NCI-H69 (cell line): Measurements from ENCODE around the gene GUCA1A.
A peak's percentile ranks its signal among the peaks of the same experiment; 100 is the strongest.
"Not testable (repeated sequence)": the region's sequence is repeated elsewhere in the genome, so short reads cannot be mapped to it uniquely, and the experiment has no call there.

Source experiments
- DNase-seq: peaks from one replicate; lab custom pipeline; 2025; lab: John Stamatoyannopoulos, UW

Gene GUCA1A

DNA sequence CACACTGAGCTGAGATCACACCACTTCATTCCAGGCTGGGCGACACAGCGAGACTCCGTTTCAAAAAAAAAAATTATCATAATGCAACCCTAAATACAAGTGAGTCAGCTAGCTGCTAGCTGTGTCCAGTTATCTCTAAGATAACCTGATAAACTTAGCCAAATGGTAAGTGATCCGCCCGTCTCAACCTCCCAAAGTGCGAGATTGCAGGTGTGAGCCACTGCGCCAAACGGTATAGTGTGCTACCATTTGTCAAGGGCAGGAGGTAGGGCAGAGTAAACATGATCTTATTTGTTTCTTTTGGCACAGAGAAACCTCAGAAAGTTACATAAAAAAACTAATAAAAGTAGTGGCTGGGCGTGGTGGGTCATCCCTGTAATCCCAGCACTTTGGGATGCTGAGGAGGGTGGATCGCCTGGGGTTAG, 26.0 kb upstream of the GUCA1A start:
- DNase-seq, result no peak

- DNase-seq, result no peak
These were observed 25.1 kb upstream of the GUCA1A start for GRCh38 chr6:42148058-42148457.

DNA sequence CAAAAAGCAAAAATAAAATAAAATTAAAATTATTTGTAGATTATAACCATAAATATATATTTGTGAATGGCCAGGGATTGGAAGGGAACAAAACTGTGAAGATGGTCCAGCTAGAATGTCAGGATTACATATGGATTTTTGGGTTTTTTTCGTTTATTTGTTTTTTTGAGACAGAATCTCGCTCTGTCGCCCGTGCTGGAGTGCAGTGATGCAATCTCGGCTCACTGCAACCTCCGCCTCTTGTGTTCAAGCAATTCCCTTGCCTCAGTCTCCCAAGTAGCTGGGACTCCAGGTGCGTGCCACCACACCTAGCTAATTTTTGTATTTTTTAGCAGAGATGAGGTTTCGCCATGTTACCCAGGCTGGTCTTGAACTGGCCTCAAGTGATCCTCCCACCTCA, 22.9 kb upstream of the GUCA1A start:
- DNase-seq, result no peak

- no peak for DNase-seq
These were observed 21.1 kb upstream of the GUCA1A start for GRCh38 chr6:42152024-42152423.

- DNase-seq, result not testable (repeated sequence)
These were observed 20.5 kb upstream of the GUCA1A start for GRCh38 chr6:42152528-42153213.

GRCh38 chr6:42153921-42154320, 19.2 kb upstream of the GUCA1A start:
- no peak for DNase-seq

DNA sequence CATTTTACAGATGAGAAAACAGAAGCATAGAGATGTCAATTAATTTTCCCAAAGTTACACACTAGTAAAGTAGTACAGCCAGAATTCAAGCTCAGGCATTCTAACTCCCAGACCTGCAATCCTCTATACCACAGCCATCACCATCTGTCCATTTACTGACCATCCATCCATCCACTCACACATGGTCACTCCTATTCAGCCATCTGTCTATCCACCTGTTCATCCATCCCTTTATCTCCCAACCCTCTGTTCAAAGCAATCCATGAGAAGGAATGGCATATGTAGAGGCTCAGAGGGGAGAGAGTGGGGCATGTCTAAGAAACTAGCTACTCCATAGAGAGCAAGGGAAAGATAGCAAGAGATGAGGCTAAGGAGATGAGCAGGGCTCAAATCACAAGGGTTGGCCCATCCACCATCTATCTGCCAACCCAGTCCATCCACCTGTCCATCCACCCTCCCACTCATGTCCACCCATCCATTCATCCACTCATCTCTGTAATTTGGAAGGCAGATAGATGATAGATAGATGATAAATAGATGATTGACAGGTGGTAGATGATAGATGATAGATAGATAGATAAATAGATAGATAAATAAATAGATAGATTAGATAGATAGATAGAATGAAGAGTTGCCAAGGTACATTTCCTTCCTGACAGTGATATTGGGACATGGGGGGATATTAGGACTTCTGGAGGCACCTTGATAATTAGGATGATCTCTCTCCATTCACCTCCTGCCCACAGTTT, 18.5 kb upstream of the GUCA1A start:
- no peak for DNase-seq

DNA sequence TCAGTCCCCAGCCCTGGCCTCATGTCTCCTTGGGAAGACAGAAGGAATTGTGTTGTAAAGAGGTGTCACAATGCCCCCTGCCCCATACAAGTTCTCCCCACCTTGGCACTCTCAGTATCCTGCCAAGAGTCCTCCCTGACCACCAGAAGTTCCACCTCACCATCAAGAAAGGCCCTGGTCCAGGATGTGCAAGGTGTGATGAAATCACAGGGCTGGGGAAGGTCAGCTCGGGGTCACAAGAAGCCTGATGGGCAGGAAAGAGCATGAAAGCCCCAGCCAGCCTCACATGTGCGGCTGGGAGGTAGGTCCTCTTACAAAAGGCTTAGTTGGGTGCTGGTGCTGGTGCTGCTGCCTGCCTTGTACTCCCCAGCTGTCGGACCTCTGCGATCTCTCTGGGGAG, 17.9 kb upstream of the GUCA1A start:
- DNase-seq, result no peak

DNA sequence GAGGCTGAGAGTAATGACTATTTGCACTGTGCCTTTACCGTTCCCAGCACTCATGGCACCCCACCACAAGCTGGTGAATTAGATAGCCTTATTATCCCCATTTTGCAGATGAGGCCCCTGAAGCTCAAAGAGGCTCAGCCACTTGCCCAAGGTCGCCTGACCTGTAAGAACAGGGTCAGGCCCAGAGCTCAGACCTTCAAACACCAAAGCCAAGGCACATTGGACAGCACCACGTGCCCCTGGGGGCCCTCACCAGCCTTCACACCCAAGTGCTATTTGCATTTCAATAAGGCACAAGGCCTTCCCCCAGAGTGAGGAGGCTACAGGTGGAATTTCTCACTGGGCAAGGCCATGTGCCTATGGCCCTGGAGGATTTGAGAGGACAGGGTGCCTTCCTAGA, 16.5 kb upstream of the GUCA1A start:
- no peak for DNase-seq

DNA sequence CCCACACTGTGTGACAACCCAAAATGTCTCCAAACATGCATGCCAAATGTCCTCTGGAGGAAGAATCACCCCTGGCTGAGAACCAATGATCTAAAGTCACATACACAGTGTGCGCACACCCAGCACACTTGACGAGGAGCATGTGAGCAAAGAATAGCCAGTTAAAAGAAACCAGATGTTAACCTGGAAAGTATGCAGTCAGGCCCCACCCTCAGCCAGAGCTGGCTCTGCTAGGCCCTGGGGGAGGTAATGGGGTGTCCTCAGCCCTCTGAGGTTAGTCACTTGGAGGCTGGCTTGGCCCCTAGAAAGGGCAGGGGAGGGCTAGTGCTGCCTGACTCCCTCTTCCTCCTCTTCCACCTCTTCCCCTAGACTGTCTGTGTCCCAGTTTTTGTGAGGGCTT, 15.2 kb upstream of the GUCA1A start:
- no peak for DNase-seq

- DNase-seq, result no peak
These were observed 14.5 kb upstream of the GUCA1A start for GRCh38 chr6:42158631-42159030.

GRCh38 chr6:42159431-42160024, 13.6 kb upstream of the GUCA1A start:
- peak; percentile 39 for DNase-seq

GRCh38 chr6:42162384-42162783, 10.8 kb upstream of the GUCA1A start:
- DNase-seq, result no peak

- DNase-seq, result no peak
These were observed 10.4 kb upstream of the GUCA1A start for GRCh38 chr6:42162812-42163211.

- peak; percentile 15 for DNase-seq
These were observed 9.2 kb upstream of the GUCA1A start for GRCh38 chr6:42163981-42164380.

- no peak for DNase-seq
These were observed 8.1 kb upstream of the GUCA1A start for GRCh38 chr6:42165016-42165415.

DNA sequence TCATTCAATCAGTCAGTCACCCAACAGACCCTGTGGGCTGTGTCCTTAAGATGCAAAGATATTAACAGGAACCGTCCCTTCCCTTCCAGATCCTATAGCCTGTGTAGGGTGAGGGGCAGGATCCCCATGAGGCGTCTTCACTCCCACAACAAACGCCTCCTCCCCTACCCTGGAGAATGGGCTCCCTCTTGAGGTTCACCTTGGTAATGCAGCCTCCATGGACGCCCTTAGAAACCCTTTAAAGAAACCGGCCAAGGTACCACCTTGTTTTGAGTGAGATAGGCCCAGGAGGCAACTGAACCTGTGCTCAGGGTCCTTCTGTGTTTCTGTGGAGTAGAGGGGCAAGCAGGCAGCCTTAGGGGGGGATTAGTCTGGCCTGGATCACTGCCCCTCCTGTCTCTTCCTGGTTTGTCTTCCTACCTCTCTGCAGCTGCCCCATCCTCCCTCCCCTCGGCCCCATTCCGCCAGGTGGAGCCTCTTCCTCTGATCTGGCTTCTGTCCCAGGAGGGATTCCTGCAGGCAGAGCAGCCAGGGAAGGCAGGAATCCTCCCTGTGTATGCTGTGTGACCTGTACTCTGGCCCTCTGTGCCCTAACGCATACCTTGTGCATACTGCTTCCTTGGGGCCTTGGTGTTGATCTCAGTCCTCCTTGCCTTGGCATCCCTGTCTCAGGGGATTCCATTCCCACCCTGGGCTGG, 6.6 kb upstream of the GUCA1A start:
- peak; percentile 95 for DNase-seq

DNA sequence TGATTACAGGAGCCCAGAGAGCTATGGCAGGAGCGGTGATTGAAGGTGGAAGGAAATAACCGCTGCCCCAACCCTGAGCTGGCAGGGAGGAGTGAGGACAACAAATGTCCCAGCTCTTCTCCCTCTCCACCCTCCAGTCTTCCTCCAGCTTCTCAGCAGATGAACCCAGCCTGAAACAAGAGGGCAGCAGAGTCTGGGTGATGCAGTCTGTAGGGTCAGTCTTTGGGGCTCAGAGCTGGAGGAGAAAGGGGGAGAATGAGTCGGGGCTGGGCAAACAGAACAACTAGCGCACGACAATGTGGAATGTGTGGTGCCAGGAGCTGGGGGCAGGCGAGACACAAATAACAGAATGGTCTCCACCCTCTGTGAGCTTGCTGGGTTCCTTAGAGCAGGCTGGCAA, 4.5 kb upstream of the GUCA1A start:
- DNase-seq, result peak; percentile 25

DNA sequence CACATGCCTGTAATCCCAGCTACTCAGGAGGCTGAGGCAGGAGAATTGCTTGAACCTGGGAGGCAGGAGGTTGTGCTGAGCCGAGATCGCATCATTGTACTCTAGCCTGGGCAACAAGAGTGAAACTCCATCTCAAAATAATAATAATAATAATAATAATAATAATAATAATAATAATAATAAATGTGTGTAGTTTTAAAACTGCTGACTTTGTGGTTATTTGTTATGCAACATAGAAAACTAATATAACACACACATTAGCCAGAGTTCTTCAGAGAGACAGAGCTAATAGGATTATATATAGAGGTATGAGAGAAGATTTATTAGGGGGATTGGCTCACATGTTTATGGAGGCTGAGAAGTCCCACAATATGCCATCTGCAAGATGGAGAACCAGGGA, 3.4 kb upstream of the GUCA1A start:
- not testable (repeated sequence) for DNase-seq

- DNase-seq, result peak; percentile 59
These were observed 1.2 kb upstream of the GUCA1A start for GRCh38 chr6:42171813-42172581.

GRCh38 chr6:42175860-42176259, 2.7 kb downstream of the GUCA1A start:
- peak; percentile 21 for DNase-seq

DNA sequence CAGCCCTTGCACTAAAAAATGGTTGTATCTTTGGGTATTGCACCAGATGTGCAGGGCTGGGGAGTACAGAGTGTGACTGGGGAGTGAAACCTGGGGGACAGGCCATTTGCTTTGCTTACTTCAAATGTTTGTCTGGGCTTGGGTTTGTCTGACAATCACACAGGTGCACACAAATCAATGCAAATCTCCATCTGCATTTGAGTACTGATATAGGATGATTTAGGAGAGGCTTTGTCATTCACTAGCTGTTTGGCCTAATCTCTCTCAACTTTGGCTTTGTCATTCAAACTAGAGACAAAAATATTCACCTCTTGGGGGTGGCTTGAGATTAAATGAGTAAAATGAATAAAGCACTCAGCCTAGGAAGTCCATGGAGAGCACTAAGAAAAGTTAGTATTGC, 3.8 kb downstream of the GUCA1A start:
- no peak for DNase-seq
